GM21367 (cell line): ENCODE measurements around the gene LYZL2.
"Not testable (repeated sequence)": the region's sequence is repeated elsewhere in the genome, so short reads cannot be mapped to it uniquely, and the experiment has no call there.

Source experiments
- ATAC-seq: cut with Tn5 transposase; IDR thresholded peaks from one replicate; pipeline ENCODE4 v1.9.1; 2021; ENCODE audit not compliant: unreplicated experiment

LYZL2 gene

DNA sequence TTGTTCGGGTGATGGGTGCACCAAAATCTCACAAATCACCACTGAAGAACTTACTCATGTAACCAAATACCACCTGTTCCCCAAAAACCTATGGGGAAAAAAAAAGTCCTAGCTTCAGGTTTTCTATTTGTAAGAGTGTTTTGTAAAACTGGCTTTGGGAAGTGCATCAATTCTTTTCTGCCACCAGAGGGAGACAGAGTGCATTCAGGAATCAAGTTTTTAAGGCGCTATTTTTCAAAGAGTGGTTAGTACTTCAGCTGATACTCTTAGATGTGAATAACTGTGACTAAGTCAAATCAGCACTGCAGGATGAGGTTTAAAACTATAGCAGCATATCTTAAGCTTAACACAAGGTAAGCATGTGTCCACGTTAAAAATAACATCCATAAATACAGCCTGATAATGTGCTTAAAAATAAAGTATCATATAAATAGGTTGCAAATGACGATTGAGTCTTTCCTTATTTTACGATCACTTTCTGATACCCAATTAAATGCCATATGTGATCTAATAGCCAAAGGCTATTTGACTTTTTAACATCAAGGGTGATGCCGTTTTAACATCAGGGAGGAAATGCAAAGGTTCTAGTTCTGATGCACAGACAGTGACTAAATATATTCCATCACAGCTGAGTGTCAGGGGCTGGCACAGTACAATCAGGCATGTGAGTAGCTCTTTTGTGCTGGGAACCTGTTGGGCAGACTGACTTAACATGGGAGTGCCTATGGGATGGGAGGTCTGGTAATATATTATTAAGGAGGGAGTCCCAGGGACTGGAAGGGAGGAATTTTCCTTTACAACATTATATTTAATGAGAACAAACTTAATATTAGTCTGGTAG lies 10.6 kb upstream of the LYZL2 start:
- no peak for ATAC-seq

DNA sequence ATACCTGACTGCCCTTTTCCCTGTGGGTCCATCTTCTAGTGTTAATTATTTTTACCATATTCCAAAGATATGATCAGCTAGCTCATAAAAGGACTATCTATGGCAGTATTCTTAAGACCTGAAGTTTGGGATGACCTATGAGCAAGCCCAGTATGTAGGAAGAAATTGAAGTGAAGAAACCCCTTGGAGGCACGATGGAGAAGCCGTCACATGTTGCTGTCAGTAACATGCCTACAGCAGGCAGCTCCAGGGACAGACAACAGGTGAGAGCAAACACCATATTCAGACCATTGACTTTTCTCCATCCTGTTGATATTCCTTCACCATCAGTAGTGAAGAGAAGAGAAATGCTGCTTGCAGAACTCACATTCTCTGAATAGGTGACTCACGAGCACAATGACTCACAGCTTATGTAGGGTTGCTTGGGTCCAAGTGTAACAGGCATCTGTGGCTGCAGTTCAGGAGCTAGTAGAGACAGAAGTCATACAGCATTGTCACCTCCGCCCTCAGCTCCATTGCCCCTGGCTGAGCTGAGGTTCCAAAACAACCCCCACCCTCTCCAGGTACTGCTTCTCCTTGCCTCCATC lies 8.4 kb upstream of the LYZL2 start:
- ATAC-seq, result no peak

DNA sequence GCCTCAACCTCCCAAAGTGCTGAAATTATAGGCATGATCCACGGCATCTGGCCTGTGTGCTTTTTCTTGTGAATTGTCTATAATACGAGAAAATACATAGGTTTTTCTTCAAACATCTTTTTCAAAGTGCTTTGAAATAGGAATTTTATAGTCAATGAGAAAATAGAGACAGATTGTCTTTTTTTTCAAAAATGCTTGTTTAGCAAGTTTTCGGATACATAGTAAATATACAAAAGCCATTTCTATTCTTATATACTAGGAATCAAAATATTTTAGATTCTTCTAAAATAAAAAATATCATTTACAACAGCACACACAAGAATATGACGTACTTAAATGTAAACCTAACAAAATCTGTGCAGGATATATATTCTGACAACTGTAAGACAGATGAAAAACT lies 1.6 kb upstream of the LYZL2 start:
- no peak for ATAC-seq

DNA sequence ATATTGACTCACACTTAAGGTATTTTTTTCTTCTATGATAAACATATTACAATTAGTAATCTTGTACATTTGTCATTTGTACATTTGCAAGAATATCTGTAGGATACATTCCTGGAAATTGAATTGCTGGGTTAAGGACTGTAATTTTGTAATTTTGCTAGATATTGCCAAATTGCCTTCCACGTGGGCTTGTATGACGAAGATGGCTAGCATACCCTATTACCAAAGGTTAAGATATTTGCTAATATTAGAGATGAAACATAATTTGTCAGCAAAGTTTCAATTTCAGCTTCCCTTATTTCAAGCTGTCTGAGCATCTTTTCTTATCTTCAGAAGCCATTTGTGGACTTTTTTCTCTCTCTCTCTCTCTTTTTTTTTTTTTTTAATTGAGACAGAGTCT lies 1.0 kb upstream of the LYZL2 start:
- no peak for ATAC-seq

DNA sequence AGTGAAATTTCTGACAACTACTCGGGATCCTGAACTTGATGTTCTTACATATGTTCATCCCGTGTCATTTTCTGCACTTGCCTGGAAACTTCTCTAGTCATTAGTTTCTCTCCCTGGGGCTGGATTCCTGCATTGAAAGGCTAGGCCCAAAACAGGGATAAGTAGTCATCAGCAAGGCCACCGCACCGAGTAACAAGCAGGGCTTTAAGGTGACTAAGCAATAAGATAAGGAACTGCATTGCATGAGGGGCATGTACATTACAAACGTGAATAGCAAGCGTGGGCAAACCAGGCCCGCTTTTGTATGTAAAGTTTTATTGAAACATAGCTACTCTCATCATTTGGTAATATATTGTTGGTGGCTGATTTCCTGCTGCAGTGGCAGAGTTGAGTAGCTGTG lies 977 bp downstream of the LYZL2 start:
- ATAC-seq, result not testable (repeated sequence)

DNA sequence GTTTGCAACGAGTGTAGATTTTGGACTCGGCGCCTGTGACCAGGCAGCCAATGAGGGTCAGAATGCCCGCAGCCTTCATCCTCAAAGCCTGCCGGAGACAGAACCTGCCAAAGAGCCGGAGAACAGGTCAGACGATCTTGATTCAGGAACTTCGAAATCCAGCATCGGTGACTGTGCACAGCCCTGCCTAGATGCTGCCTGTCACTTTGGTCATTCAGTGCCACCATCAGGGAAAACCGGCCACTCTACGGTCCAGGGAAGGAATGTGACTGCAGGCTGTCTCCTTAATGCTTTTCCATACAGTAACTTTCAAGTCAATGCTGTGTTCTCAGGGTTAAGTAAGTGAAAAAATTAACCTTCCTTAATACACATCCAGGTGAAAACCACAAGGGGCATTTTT lies 2.7 kb downstream of the LYZL2 start:
- not testable (repeated sequence) for ATAC-seq

DNA sequence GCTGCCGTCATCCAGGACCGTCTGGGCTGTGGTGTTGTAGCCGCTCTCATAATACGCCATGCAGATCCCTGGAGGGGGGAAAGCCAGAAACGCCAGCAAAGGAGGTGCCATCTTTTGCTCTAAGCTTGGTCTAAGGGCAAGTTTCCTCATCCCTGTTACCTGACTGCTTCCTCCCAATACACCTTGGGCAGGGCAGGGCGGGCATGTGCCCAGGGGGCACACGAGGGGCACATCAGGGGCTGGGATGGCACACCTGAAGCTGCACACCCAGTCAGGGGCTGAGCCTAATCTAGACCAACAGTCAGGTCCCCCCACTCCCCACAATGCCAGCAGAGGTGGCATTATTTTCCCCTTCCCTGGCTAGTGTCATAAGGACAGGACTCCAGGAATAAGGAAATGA lies 3.4 kb downstream of the LYZL2 start:
- not testable (repeated sequence) for ATAC-seq

DNA sequence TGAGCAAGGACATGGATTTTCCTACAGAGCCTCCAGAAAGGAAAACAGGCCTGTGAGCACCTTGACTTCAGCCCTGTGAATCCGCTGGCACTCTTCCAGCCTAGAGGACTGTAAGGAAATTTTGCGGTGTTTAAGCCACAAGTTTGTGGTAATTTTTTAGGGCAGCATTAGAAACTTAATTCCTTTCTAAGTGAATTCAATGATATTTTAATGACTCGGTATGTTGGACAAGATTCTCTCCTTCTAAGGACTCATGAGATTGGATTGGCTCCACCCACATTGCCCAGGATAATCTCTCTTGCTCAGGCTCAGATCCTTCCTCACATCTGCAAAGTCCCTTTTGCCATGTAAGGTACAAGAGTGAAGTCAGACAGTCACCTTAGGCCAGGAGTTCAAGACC lies 4.5 kb downstream of the LYZL2 start:
- no peak for ATAC-seq

DNA sequence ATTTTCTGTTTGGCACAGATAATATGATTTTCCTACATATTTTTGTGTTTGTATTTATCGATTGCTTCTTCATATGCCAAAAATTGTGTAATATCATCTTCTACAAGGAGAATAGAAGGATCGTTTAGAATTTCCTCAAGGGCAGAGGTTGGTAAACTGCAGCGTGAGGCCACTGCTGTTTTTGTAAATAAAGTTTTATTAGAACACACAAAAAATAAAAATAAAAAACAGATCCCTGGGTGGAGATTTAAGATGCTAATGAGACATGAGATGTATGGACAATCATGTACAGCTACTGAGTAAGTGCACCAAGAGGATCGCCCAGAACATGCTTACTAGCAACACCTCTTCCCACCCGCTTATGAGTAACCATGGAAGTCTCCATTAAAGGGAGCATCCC lies 9.6 kb downstream of the LYZL2 start:
- ATAC-seq, result no peak

DNA sequence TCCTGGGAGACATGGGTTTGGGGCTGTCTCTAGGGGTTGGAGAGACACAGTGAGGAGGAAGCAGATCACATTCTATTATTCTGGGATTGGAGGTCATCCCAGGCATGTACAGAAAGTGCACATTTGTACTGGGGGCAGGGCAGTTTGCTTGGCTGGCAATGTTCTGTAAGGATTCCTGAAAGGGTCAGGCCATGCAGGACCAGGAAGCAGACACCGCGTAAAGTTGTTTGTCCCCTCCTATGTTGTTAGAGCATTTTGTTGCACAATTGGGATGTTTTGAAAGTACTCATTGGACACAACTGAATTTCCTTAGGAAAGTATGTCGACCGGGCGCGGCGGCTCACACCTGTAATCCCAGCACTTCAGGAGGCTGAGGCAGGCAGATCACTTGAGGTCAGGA lies 12.5 kb downstream of the LYZL2 start:
- ATAC-seq, result no peak

DNA sequence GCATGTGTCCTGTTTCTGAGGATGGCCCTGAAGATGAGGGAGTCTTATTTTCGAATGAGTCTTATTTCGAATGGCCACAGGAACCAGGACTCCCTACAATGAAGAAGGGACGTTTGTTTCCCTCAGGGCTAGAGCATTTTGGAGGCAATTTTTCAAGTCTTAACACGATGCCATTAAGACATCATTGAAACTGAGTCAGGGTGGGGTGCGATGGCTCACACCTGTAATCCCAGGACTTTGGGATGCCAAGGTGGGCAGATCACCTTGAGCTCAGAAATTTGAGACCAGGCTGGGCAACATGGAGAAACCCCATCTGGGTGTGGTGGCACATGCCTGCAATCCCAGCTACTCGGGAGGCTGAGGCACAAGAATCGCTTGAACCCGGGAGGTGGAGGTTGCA lies 18.5 kb downstream of the LYZL2 start:
- ATAC-seq, result not testable (repeated sequence)

DNA sequence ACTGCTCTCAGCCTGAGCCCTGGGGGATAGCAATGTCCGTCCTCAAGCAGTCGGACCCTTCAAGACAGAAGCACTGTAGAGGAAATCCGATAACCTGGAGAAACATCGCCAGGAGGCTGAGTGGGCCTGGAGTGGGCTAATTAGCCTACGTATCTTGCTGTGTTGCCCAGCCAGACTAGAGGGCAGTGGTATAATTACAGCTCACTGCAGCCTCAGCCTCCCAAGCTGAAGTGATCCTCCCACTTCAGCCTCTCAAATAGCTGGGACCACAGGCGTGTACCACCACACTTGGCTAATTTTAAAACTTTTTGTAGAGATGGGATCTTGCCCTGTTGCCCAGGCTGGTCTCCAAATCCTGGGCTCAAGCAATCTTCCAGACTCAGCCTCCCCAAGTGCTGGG lies 21.7 kb downstream of the LYZL2 start:
- ATAC-seq, result no peak

DNA sequence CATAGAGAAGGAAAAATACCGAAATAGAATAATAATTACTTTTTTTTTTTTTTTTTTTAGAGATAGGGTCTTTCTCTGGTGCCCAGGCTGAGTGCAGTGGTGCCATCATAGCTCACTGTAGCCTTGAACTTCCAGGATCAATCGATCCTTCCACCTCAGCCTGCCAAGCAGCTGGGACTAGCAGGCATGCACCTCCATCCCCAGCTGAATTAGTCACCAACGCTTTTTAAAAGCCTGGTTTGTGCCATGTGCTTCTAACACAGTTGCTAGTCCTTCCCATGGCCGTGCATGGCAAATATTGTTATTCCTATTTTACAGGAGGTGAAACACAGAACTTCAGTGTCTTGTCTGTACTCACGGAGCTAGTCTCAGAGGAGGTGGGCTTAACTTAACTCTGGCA lies 23.2 kb downstream of the LYZL2 start:
- ATAC-seq, result no peak

DNA sequence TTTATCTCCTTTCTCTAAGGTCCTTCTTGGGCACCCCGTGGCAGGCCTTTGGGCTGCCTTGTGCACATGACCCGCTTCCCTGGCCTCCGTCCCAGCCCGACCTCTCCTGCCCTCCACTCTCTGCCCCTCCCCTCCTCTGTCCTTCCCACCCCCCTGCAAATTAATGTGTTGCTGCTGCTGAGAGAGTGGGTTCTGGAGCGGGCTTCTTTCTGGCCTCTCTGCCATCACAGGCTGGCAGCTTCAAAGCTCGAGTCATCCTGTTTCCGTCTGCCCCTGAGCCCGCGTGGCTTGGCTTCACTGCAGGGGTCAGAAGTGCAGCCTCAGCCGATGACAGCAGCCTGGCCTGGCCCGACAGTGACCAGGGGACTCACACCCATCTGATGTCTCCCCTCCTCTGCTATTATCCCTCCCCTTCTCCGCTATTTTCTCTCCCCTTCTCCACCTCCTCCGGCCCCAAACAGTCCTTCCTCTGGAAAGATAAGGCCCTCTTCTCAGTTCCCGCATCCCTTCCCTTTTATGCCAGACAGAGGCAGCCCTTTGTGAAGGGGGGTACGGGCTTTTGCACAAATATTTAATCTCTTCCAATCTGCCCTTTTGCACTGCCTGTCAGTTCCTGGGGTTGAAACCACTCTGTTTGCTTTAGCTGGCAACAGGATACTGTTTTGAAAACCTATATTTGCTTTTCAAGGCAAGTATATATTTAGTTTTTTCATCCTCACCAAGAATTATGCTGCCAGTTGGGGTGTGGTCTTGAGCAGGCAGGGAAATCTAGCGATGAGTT lies 24.0 kb downstream of the LYZL2 start:
- ATAC-seq, result not testable (repeated sequence)

DNA sequence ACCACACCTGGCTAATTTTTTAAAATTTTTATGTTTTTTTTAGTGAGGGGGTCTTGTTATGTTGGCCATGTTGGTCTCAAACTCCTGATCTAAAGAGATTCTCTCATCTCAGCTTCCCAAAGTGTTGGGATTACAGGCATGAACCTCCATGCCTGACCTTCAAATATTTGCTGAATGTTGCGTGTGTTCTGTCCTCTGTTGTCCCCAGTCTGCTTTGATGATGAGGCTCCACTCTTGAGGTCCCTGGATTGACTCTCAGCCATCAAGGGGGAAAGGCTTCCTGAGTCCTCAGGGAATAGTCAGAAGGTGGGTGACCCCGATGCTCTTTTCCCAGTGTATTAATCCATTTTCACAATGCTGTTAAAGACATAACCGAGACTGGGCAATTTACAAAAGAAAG lies 26.0 kb downstream of the LYZL2 start:
- ATAC-seq, result no peak

DNA sequence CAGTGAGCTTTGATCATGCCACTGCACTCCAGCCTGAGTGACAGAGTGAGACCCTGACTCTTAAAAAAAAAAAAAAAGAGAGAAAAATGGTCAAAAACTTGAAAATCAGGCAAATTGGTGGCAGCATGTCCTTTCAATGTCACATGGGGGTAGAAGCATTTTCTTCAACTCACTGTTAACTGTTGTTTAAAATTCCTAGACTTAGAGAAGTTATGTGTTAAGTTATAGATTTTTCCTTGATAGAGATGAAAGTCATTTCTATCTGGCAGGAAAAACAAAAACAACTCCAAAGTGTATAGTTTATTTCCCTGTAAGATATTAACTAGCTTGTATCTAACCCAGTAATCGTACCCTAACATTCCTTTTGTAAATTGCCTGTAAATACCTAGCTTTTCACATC lies 26.8 kb downstream of the LYZL2 start:
- no peak for ATAC-seq

DNA sequence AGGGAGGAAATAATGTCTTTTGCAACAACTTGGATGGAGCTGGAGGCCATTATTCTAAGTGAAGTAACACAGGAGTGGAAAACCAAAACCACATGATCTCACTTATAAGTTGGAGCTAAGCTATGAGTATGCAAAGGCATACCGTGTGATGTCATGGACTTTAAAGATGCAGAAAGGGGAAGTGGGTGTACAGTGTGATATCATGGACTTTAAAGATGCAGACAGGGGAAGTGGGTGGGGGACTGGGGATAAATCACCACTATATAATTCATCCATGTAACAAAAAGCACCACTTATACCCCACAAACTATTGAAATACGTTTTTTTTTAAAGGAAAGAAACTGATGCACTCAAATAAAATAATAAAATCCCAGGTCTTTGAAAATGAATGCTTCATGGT lies 29.5 kb downstream of the LYZL2 start:
- no peak for ATAC-seq

DNA sequence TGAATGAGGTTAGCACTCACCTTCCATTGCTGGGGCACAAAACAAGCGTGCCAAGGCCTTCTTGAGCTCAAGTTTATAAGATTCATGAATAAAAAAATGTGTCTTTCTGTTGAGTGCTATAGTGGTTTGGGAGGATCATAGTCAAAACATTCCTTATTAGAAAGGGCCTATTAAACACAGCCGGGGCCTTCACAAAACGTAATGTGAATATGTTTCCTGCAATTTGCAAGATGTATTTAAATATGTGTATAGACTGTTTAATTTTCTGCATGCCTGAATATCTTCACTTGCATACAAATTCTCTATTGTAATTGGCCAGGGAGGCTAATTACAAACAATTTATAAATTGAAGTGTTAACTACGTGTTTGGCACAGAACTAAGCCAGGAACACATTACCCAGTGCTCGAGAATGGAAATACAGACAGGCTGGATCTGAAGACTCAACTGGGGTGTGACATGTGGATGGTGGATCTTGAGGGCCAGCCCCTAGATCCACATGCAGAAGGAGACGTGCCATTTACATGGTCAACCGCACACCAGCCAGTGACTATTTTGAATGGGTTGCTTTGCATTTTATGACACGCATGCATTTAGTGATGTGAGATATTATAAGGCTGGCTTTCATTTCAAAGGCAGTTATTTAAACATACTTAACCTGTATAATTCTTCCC lies 31.3 kb downstream of the LYZL2 start:
- no peak for ATAC-seq

DNA sequence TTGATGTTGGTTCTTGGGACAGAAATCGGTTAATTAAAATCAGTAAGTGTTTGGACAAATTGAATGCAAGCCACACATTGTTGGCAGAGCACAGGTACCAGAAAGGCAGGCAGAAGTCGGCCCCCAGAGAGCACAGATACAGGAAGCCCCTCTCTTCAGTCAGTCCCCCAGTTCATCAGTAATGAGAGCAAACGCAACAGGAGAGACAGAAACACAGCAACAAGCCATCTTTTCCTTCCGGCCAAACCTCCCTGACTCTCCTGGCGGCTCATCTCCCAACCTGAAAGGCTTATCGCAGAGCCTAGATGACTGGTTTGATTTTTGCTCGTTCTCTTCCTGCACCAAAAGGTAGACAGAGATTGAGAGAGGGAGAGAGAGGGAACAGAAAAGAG lies 32.1 kb downstream of the LYZL2 start:
- not testable (repeated sequence) for ATAC-seq

DNA sequence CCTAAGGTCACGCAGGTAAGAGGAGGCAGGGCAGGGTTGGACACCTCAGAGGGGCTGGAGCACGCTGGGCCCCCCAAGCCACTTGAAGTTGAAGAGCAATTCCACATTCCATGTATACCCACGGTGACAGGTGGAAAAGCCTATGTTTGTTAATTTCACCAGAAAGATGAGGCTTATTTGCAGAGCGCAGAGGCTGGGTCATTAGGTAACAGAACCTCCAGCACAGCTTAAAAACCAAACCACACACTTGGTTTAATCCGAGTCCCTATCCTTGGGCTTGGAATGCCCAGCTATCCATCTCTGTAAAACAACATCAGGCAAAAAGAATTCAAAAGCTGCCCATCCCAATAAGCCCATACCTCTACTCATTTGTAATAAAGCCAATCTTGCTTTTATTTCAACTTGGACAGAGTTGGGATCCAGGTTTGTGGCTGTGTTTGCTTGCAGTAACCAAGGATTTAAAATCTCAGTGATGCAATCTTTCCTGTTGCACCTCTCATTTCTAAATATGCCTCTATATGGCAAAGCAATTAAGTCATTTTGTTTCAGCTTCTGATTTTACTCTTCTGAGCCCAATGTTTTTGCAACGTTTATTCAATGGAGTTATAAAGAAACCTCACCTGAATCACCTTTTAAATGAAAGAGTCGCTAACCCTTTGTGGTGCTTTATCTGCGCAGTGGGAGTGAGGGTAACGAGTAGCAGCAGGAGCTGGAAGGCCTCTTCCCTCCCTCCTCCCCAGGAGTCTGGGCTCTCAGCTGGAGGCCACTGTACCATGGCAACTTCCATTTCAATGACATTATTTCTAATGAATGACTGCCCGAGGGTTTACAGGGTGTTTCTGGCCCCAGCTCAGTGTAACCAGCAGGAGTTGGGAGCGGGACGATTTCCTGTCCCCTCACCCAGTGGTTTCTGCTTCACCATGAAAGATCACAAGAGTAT lies 32.8 kb downstream of the LYZL2 start:
- ATAC-seq, result not testable (repeated sequence)
